ENCODE results near the gene C17orf113. TPM values are rescaled to one million over a fixed set of nuclear protein-coding genes. Genes with fewer than 3 reads are reported as not detected.

Gene C17orf113
- total RNA-seq, 4 donors from 2014 or later, result 1.6 to 8.6 (median 3.2) TPM; not detected in 1

DNA sequence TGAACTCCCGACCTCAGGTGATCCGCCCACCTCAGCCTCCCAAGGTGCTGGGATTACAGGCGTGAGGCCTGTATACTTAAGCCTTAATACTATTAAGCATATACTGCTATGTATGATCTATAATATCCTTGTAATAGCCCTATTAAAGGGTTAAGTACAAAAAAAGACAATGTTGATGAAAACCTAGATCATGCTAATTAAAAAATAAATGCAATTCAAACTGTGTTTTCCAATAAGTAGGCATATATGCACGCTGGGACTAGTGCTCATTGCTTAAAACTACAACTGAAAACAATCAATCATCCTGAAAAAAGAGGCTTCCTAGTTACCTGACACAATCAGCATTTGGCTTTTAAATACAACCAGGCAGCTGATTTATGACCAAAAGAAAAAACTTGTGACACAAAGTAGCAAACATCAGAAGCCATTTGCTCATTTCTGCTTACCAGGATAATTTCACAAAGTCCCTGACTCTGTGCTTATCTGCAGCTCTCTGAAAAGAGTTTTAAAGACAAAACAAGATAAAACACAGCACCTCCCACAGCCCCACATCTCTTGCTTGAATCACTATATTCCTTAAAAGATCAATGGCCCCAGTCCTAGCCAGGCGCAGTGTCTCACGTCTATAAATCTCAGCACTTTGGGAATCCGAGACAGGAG is 36.8 kb upstream of the C17orf113 start:
- DNase-seq, result no peak
- H3K36me3 ChIP-seq, result no peaks in the 10 kb centered on the region
- no peaks in the 10 kb centered on the region for H3K9me3 ChIP-seq
- no peak overlapping the region for H3K27ac ChIP-seq
- no peak overlapping the region for H3K4me3 ChIP-seq
- no peaks in the 10 kb centered on the region for H3K4me1 ChIP-seq
- H3K27me3 ChIP-seq, result no peaks in the 10 kb centered on the region
- TF ChIP-seq POLR2A (IDR thresholded peaks at IDR 0.05), result no peak
- TF ChIP-seq, protein P1, sequence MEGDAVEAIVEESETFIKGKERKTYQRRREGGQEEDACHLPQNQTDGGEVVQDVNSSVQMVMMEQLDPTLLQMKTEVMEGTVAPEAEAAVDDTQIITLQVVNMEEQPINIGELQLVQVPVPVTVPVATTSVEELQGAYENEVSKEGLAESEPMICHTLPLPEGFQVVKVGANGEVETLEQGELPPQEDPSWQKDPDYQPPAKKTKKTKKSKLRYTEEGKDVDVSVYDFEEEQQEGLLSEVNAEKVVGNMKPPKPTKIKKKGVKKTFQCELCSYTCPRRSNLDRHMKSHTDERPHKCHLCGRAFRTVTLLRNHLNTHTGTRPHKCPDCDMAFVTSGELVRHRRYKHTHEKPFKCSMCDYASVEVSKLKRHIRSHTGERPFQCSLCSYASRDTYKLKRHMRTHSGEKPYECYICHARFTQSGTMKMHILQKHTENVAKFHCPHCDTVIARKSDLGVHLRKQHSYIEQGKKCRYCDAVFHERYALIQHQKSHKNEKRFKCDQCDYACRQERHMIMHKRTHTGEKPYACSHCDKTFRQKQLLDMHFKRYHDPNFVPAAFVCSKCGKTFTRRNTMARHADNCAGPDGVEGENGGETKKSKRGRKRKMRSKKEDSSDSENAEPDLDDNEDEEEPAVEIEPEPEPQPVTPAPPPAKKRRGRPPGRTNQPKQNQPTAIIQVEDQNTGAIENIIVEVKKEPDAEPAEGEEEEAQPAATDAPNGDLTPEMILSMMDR (IDR thresholded peaks at IDR 0.05), result no peak

DNA sequence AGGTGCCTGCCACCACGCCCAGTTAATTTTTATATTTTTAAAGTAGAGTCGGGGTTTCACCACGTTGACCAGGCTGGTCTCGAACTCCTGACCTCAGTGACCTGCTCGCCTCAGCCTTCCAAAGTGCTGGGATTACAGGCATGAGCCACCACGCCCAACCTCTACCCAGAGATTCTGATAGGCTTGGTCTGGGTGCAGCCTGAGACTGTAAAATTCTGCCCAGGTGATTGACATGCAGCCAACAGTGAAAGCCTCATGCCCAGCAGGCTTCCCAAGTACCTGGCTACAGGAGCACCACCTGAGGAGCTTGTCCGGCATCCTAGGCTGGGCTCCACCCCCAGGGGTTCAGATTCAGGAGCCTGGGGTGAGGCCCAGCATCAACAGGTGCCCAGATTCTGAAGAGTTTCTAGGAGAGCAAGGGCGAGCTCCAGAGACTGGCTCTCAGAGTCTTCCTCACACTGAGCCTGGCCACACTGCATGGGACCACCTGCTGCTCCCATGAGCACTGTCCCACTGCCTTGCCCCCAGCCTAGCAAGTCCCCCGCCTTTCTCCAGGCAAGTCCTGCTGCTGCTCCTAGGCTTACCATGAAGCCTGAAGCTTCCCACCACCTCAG is 31.2 kb upstream of the C17orf113 start:
- H3K36me3 ChIP-seq, result no peaks in the 10 kb centered on the region
- TF ChIP-seq, protein P1 (IDR thresholded peaks at IDR 0.05), result no peak
- TF ChIP-seq POLR2A (IDR thresholded peaks at IDR 0.05), result no peak
- H3K4me3 ChIP-seq, result no peak overlapping the region
- DNase-seq, result no peak
- no peaks in the 10 kb centered on the region for H3K27me3 ChIP-seq
- no peaks in the 10 kb centered on the region for H3K4me1 ChIP-seq
- H3K9me3 ChIP-seq, result no peaks in the 10 kb centered on the region
- no peak overlapping the region for H3K27ac ChIP-seq

DNA sequence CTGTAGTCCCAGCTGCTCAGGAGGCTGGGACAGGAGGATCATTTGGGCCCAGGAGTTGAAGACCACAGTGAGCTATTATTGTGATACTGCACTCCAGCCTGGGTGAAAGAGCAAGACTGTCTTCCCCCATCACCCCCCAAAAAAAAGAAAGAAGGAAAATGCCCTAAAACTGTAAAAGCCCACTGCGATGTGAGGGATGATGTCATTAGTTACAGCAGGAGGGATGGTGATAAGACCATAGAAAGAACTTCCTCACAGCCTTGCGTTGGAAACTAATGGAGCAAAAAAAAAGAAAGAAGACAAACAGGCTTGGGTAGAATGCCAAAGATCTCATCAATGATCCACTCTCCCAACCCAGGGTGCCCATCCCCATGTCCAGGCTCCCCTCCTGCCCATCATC is 29.1 kb upstream of the C17orf113 start:
- no peaks in the 10 kb centered on the region for H3K9me3 ChIP-seq
- no peak for DNase-seq
- no peaks in the 10 kb centered on the region for H3K27me3 ChIP-seq
- H3K36me3 ChIP-seq, result no peaks in the 10 kb centered on the region
- TF ChIP-seq, protein P1 (IDR thresholded peaks at IDR 0.05), result no peak
- TF ChIP-seq POLR2A (IDR thresholded peaks at IDR 0.05), result no peak
- H3K27ac ChIP-seq, result no peak overlapping the region
- no peaks in the 10 kb centered on the region for H3K4me1 ChIP-seq
- no peak overlapping the region for H3K4me3 ChIP-seq

DNA sequence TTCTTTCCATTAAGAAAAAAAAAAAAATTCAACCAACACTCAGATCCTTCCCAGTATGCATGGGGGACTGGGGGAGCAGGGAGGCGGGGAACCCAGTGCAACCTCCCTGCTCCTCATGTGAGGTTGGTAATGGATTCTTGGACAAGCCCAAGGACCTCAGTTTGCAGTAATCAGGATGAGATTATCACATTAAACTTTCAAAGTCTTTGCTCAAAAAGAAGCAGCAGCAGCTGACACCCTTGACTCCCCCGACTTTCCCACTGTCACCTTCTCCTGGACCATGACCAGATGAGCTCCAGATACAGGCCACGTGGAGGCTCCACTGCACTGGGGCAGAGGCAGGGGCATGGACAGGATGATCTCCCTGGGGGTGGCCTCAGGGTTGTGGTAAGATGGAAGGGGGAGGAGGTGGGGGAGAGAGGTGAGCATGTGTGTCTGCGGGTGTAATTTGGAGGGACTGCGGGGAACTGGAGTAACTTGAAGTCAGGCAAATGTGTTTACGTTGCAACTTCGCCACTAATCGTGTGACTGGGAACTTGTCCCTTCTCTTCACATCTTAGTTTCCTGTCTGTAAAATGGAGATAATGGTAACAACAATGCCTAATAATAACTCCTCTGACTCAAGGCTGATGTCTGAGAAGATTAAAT is 28.1 kb upstream of the C17orf113 start:
- no peaks in the 10 kb centered on the region for H3K4me1 ChIP-seq

DNA sequence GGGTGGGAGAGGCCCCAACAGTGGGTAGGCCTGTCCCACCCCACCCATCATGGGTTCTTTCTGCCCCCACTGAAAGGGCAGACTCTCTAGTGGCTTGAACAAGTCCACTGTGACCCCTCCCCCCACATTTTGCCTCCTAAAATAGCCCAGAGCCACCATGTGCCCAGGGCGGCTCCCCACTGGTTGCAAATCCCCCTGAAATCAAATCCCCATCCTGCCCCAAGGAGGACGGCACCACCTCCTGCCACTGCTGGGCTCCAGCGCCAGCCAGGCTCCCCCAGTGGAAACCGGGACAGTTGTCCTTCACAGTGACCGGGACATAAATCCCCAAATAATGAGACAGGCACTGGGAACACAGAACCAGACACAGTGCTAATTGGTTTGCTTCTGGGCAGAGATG is 27.4 kb upstream of the C17orf113 start:
- peaks cover 0 to 1% (median under 1%) of the 10 kb centered on the region in 4 donors for H3K4me1 ChIP-seq
- TF ChIP-seq POLR2A (IDR thresholded peaks at IDR 0.05), result no peak
- DNase-seq, result no peak

More for the DNA sequence above, 28.1 kb upstream of the C17orf113 start:
- Histone ChIP-seq H3K36me3 (no peaks in the 10 kb centered on the region), H3K9me3 (no peaks in the 10 kb centered on the region), H3K27me3 (no peaks in the 10 kb centered on the region), H3K4me3 (no peak overlapping the region), H3K27ac (no peak overlapping the region)
- TF ChIP-seq POLR2A (IDR thresholded peaks at IDR 0.05), result no peak
- TF ChIP-seq, protein P1 (IDR thresholded peaks at IDR 0.05), result no peak
- no peak for DNase-seq

More for the DNA sequence above, 27.4 kb upstream of the C17orf113 start:
- no peak overlapping the region for H3K27ac ChIP-seq
- no peaks in the 10 kb centered on the region for H3K36me3 ChIP-seq
- no peaks in the 10 kb centered on the region for H3K9me3 ChIP-seq
- peaks cover 0 to 3% of the 10 kb centered on the region in 2 donors for H3K27me3 ChIP-seq
- H3K4me3 ChIP-seq, result no peak overlapping the region
